WTC11 (cell line): ENCODE measurements around the gene MMAB. TPM values are rescaled to one million over a fixed set of nuclear protein-coding genes. Genes with fewer than 3 reads are reported as not detected.

Experiments
- ATAC-seq: fragments of 200-7000 bp; cut with Tn5 transposase; 2 replicates; pipeline ENCODE4 v1.10.0; 2021; ENCODE audit warnings: mild to moderate bottlenecking, moderate library complexity
- CTCF ChIA-PET: fragments of 300-600 bp; sonication (Branson Sonifier 250); formaldehyde crosslinking; loops from one replicate; lab custom pipeline; 2021; ENCODE audit warnings: antibody characterized with exemption; lab: Charles Lee
- POLR2A ChIA-PET: fragments of 350-600 bp; sonication (Branson Sonifier 250); formaldehyde crosslinking; loops from one replicate; lab custom pipeline; 2021; ENCODE audit warnings: antibody characterized with exemption; lab: Charles Lee
- DNase-seq: peaks from one replicate; pipeline ENCODE4 v3.0.0; 2021; ENCODE audit warnings: low spot score
- H3K27ac Mint-ChIP-seq: 2 replicates; pipeline ENCODE4 v1.8.0; 2021; ENCODE audit warnings: mixed read lengths
- H3K27me3 Mint-ChIP-seq: 2 replicates; pipeline ENCODE4 v1.8.0; 2021; ENCODE audit warnings: low read depth, mild to moderate bottlenecking, moderate library complexity, mixed read lengths
- H3K36me3 Mint-ChIP-seq: 2 replicates; pipeline ENCODE4 v1.8.0; 2021; ENCODE audit warnings: mixed read lengths
- H3K4me1 Mint-ChIP-seq: 2 replicates; pipeline ENCODE4 v1.8.0; 2022; ENCODE audit warnings: mixed read lengths
- H3K4me3 Mint-ChIP-seq: 2 replicates; pipeline ENCODE4 v1.8.0; 2021; ENCODE audit warnings: mild to moderate bottlenecking, moderate library complexity, mixed read lengths
- H3K9me3 Mint-ChIP-seq: 2 replicates; pipeline ENCODE4 v1.8.0; 2021; ENCODE audit warnings: mixed read lengths
- CBFB ChIP-seq: sonication (generic); formaldehyde crosslinking; IDR thresholded peaks from 2 replicates; pipeline ENCODE4 v1.8.1; 2022; ENCODE audit warnings: mild to moderate bottlenecking, low read depth, missing genetic modification reagents
- CREM ChIP-seq: sonication (generic); formaldehyde crosslinking; IDR thresholded peaks from 2 replicates; pipeline ENCODE4 v1.8.1; 2022; ENCODE audit warnings: mild to moderate bottlenecking, missing genetic modification reagents, moderate library complexity
- ELF4 ChIP-seq: sonication (generic); formaldehyde crosslinking; IDR thresholded peaks from 2 replicates; pipeline ENCODE4 v1.8.1; 2022; ENCODE audit warnings: low read depth, mild to moderate bottlenecking, moderate library complexity, missing genetic modification reagents
- EMX1 ChIP-seq: fragments of 250-450 bp; sonication (Bioruptor Pico); IDR thresholded peaks from 2 replicates; pipeline ENCODE4 v1.8.0; 2021; ENCODE audit warnings: mild to moderate bottlenecking
- ETV6 ChIP-seq: sonication (generic); formaldehyde crosslinking; IDR thresholded peaks from 2 replicates; pipeline ENCODE4 v1.8.1; 2022; ENCODE audit warnings: mild to moderate bottlenecking, missing genetic modification reagents
- FOXP1 ChIP-seq: sonication (generic); formaldehyde crosslinking; IDR thresholded peaks from 2 replicates; pipeline ENCODE4 v1.8.0; 2022; ENCODE audit warnings: missing genetic modification reagents, mild to moderate bottlenecking, moderate library complexity, borderline replicate concordance
- GABPB1 ChIP-seq: sonication (generic); formaldehyde crosslinking; IDR thresholded peaks from 2 replicates; pipeline ENCODE4 v1.8.1; 2023; ENCODE audit warnings: mild to moderate bottlenecking, missing genetic modification reagents
- NR2C2 ChIP-seq: sonication (generic); formaldehyde crosslinking; IDR thresholded peaks from 2 replicates; pipeline ENCODE4 v1.8.0; 2022; ENCODE audit warnings: mild to moderate bottlenecking, missing genetic modification reagents
- RELA ChIP-seq: sonication (generic); formaldehyde crosslinking; IDR thresholded peaks from 2 replicates; pipeline ENCODE4 v1.8.1; 2022; ENCODE audit warnings: missing genetic modification reagents, mild to moderate bottlenecking, borderline replicate concordance
- RORB ChIP-seq: fragments of 250-450 bp; sonication (Bioruptor Pico); IDR thresholded peaks from 2 replicates; pipeline ENCODE4 v1.9.0; 2021; ENCODE audit warnings: mild to moderate bottlenecking
- ZNF232 ChIP-seq: sonication (generic); formaldehyde crosslinking; IDR thresholded peaks from 2 replicates; pipeline ENCODE4 v1.8.0; 2022; ENCODE audit warnings: mild to moderate bottlenecking, missing genetic modification reagents
- ZNF416 ChIP-seq: fragments of 250-450 bp; sonication (Bioruptor Pico); IDR thresholded peaks from 2 replicates; pipeline ENCODE4 v1.9.0; 2021; ENCODE audit warnings: mild to moderate bottlenecking, inconsistent platforms
- total RNA-seq: library from RNA; stranded (reverse); gene quantifications from 3 replicates; pipeline ENCODE4 v1.2.3, GENCODE V29; 2021
- TF ChIP-seq, protein P1 (sequence below): fragments of 250-450 bp; sonication (Bioruptor Pico); IDR thresholded peaks from 2 replicates; pipeline ENCODE4 v1.9.0; 2021; ENCODE audit warnings: mild to moderate bottlenecking, borderline replicate concordance
- TF ChIP-seq, protein P2 (sequence below): sonication (generic); formaldehyde crosslinking; IDR thresholded peaks from 2 replicates; pipeline ENCODE4 v1.8.1; 2022; ENCODE audit warnings: missing genetic modification reagents, borderline replicate concordance
- TF ChIP-seq, protein P3 (sequence below): sonication (generic); formaldehyde crosslinking; conservative IDR thresholded peaks from 2 replicates; pipeline ENCODE4 v1.8.1; 2022; ENCODE audit warnings: mild to moderate bottlenecking, missing genetic modification reagents
- TF ChIP-seq, protein P4 (sequence below): sonication (generic); formaldehyde crosslinking; IDR thresholded peaks from 2 replicates; pipeline ENCODE4 v1.8.1; 2022; ENCODE audit warnings: mild to moderate bottlenecking, missing genetic modification reagents, moderate library complexity, borderline replicate concordance
- TF ChIP-seq, protein P5 (sequence below): sonication (generic); formaldehyde crosslinking; IDR thresholded peaks from 2 replicates; pipeline ENCODE4 v1.8.0; 2023; ENCODE audit warnings: missing genetic modification reagents
- TF ChIP-seq, protein P6 (sequence below): sonication (generic); formaldehyde crosslinking; IDR thresholded peaks from 2 replicates; pipeline ENCODE4 v1.8.0; 2022; ENCODE audit warnings: mild to moderate bottlenecking, missing genetic modification reagents
- TF ChIP-seq, protein P7 (sequence below): sonication (generic); formaldehyde crosslinking; IDR thresholded peaks from 2 replicates; pipeline ENCODE4 v1.8.1; 2023; ENCODE audit warnings: mild to moderate bottlenecking, missing genetic modification reagents
- TF ChIP-seq, protein P8 (sequence below): fragments of 250-450 bp; sonication (Bioruptor Pico); IDR thresholded peaks from 2 replicates; pipeline ENCODE4 v1.9.0; 2021; ENCODE audit warnings: mild to moderate bottlenecking

Gene MMAB
- total RNA-seq, 1 experiment from 2014 or later: 22.0 TPM

DNA sequence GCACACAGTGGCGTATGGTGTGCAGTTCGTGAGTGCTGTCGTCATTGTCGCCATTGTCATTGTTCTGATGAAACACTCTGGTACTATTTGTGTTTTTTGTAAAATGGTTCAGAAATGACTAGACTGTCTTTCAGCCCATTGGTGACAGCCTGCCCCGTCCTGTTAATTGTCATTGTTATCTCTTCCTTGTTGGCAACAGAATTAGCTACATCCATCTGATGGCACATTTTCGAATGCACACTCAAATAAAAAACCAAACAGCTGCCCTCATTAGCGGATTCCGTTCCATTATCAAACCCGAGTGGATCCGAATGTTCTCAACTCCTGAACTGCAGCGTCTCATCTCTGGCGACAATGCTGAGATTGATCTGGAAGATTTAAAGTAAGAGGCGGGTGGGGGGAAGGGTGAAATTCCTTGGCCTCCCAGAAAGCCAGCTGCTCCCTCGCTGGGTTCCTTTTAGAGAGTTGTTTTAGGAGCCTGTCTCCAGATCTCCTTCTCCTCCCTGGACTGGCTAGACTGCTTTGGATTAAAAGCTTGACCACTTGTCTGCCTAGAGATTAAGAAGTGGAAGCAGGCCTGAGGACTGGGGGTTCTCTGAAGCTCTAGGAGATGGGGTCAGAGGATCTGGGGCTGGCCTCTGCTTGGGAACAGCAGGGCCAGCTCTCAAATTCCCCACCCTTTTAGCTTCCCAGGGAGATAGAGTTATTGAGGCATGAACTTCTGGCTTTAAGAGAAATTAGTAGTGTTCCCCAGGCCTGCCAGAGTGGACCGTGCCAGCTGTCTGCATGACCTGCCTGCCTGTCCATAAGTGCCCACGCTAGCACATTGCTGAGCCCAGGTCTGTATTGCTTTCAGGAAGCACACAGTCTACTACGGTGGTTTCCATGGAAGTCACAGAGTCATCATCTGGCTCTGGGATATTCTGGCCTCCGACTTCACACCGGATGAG lies 43.3 kb downstream of the MMAB start:
- Mint-ChIP-seq H3K36me3 (peaks cover 25% of the 10 kb centered on the region), H3K4me1 (peaks cover 8% of the 10 kb centered on the region), H3K4me3 (no peak overlapping the region), H3K27me3 (no peaks in the 10 kb centered on the region), H3K27ac (peak overlapping the region; percentile 71; the same call in 1 of the 2 replicates), H3K9me3 (no peaks in the 10 kb centered on the region)
- CTCF ChIA-PET: interaction anchor here (0.9 to 1.6 kb wide), 3 partner anchors 11 to 102 kb away, joined by 3 to 9 read pairs (median 3); no protein-coding TSS in a partner anchor
- no peak for ATAC-seq
- TF ChIP-seq EMX1 (CRISPR knock-in tag) (no peak), ELF4 (CRISPR knock-in tag) (no peak), CREM (CRISPR knock-in tag) (no peak)
- POLR2A ChIA-PET: no interaction called here
- no peak for DNase-seq

DNA sequence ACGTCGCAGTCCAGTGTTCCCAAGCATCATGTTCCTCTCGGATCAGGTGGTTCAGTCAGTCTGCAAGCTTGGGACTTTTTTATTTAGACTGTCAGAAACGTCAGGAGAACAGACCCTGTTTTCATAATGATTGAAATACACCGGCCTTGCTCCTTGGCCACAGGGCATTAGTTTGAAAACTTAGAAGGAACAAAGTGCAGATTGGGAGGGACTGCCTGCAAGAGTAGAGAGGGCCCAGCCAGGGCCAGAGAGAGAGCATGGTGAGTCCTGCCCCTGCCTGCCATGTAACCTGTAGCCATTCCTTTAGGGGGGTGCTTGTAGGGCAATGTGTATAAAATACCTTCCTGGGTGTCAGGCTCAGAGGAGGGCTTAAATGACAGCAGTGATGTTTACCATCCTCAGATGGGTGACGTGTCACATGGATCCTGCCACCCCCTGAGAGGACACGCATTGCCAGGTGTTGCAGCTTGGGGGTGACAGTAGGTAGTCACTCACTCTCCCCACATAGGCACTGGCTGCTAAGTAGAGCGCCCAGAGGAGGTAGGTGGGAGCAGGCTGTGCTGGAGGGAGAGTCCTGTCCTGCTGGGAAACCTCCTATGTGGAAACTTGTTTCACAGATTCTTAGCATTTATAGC lies 45.7 kb downstream of the MMAB start:
- Mint-ChIP-seq H3K9me3 (no peaks in the 10 kb centered on the region), H3K27me3 (no peaks in the 10 kb centered on the region), H3K4me3 (no peak overlapping the region), H3K4me1 (peaks cover 8% of the 10 kb centered on the region), H3K36me3 (peaks cover 22% of the 10 kb centered on the region), H3K27ac (no peak overlapping the region)
- ChIA-PET CTCF (no interaction called here), POLR2A (no interaction called here)
- no peak for ATAC-seq
- DNase-seq: no peak
- TF ChIP-seq RORB (CRISPR knock-in tag): no peak
- TF ChIP-seq, protein P1, sequence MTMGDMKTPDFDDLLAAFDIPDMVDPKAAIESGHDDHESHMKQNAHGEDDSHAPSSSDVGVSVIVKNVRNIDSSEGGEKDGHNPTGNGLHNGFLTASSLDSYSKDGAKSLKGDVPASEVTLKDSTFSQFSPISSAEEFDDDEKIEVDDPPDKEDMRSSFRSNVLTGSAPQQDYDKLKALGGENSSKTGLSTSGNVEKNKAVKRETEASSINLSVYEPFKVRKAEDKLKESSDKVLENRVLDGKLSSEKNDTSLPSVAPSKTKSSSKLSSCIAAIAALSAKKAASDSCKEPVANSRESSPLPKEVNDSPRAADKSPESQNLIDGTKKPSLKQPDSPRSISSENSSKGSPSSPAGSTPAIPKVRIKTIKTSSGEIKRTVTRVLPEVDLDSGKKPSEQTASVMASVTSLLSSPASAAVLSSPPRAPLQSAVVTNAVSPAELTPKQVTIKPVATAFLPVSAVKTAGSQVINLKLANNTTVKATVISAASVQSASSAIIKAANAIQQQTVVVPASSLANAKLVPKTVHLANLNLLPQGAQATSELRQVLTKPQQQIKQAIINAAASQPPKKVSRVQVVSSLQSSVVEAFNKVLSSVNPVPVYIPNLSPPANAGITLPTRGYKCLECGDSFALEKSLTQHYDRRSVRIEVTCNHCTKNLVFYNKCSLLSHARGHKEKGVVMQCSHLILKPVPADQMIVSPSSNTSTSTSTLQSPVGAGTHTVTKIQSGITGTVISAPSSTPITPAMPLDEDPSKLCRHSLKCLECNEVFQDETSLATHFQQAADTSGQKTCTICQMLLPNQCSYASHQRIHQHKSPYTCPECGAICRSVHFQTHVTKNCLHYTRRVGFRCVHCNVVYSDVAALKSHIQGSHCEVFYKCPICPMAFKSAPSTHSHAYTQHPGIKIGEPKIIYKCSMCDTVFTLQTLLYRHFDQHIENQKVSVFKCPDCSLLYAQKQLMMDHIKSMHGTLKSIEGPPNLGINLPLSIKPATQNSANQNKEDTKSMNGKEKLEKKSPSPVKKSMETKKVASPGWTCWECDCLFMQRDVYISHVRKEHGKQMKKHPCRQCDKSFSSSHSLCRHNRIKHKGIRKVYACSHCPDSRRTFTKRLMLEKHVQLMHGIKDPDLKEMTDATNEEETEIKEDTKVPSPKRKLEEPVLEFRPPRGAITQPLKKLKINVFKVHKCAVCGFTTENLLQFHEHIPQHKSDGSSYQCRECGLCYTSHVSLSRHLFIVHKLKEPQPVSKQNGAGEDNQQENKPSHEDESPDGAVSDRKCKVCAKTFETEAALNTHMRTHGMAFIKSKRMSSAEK: no peak
- TF ChIP-seq ZNF416: no peak
- TF ChIP-seq, protein P2, sequence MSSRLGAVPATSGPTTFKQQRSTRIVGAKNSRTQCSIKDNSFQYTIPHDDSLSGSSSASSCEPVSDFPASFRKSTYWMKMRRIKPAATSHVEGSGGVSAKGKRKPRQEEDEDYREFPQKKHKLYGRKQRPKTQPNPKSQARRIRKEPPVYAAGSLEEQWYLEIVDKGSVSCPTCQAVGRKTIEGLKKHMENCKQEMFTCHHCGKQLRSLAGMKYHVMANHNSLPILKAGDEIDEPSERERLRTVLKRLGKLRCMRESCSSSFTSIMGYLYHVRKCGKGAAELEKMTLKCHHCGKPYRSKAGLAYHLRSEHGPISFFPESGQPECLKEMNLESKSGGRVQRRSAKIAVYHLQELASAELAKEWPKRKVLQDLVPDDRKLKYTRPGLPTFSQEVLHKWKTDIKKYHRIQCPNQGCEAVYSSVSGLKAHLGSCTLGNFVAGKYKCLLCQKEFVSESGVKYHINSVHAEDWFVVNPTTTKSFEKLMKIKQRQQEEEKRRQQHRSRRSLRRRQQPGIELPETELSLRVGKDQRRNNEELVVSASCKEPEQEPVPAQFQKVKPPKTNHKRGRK: no peak
- TF ChIP-seq CBFB (CRISPR knock-in tag): no peak
- TF ChIP-seq, protein P3, sequence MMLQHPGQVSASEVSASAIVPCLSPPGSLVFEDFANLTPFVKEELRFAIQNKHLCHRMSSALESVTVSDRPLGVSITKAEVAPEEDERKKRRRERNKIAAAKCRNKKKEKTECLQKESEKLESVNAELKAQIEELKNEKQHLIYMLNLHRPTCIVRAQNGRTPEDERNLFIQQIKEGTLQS (CRISPR knock-in tag): no peak
- no peak for TF ChIP-seq FOXP1 (CRISPR knock-in tag)
- TF ChIP-seq NR2C2 (CRISPR knock-in tag): no peak
- TF ChIP-seq, protein P4, sequence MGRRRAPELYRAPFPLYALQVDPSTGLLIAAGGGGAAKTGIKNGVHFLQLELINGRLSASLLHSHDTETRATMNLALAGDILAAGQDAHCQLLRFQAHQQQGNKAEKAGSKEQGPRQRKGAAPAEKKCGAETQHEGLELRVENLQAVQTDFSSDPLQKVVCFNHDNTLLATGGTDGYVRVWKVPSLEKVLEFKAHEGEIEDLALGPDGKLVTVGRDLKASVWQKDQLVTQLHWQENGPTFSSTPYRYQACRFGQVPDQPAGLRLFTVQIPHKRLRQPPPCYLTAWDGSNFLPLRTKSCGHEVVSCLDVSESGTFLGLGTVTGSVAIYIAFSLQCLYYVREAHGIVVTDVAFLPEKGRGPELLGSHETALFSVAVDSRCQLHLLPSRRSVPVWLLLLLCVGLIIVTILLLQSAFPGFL (CRISPR knock-in tag): no peak
- TF ChIP-seq GABPB1 (CRISPR knock-in tag): no peak
- TF ChIP-seq, protein P5, sequence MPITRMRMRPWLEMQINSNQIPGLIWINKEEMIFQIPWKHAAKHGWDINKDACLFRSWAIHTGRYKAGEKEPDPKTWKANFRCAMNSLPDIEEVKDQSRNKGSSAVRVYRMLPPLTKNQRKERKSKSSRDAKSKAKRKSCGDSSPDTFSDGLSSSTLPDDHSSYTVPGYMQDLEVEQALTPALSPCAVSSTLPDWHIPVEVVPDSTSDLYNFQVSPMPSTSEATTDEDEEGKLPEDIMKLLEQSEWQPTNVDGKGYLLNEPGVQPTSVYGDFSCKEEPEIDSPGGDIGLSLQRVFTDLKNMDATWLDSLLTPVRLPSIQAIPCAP (CRISPR knock-in tag): no peak
- TF ChIP-seq, protein P6, sequence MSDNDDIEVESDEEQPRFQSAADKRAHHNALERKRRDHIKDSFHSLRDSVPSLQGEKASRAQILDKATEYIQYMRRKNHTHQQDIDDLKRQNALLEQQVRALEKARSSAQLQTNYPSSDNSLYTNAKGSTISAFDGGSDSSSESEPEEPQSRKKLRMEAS: no peak
- TF ChIP-seq, protein P7, sequence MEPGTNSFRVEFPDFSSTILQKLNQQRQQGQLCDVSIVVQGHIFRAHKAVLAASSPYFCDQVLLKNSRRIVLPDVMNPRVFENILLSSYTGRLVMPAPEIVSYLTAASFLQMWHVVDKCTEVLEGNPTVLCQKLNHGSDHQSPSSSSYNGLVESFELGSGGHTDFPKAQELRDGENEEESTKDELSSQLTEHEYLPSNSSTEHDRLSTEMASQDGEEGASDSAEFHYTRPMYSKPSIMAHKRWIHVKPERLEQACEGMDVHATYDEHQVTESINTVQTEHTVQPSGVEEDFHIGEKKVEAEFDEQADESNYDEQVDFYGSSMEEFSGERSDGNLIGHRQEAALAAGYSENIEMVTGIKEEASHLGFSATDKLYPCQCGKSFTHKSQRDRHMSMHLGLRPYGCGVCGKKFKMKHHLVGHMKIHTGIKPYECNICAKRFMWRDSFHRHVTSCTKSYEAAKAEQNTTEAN (CRISPR knock-in tag): no peak
- TF ChIP-seq RELA (CRISPR knock-in tag): no peak
- no peak for TF ChIP-seq ZNF232
- no peak for TF ChIP-seq ETV6
- TF ChIP-seq, protein P8, sequence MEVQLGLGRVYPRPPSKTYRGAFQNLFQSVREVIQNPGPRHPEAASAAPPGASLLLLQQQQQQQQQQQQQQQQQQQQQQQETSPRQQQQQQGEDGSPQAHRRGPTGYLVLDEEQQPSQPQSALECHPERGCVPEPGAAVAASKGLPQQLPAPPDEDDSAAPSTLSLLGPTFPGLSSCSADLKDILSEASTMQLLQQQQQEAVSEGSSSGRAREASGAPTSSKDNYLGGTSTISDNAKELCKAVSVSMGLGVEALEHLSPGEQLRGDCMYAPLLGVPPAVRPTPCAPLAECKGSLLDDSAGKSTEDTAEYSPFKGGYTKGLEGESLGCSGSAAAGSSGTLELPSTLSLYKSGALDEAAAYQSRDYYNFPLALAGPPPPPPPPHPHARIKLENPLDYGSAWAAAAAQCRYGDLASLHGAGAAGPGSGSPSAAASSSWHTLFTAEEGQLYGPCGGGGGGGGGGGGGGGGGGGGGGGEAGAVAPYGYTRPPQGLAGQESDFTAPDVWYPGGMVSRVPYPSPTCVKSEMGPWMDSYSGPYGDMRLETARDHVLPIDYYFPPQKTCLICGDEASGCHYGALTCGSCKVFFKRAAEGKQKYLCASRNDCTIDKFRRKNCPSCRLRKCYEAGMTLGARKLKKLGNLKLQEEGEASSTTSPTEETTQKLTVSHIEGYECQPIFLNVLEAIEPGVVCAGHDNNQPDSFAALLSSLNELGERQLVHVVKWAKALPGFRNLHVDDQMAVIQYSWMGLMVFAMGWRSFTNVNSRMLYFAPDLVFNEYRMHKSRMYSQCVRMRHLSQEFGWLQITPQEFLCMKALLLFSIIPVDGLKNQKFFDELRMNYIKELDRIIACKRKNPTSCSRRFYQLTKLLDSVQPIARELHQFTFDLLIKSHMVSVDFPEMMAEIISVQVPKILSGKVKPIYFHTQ (CRISPR knock-in tag): no peak
